ENCODE data around the gene TBX15. TPM values are rescaled to one million over a fixed set of nuclear protein-coding genes. Genes with fewer than 3 reads are reported as not detected.

Gene TBX15
- total RNA-seq, 1 donor from 2014 or later = 4.1 TPM

- no peak for DNase-seq (ENCODE audit: low spot score)
Measured at GRCh38 chr1:118896416-118896815, 91.7 kb downstream of the TBX15 start.

- no peak for DNase-seq (ENCODE audit: low spot score)
Measured at GRCh38 chr1:118894836-118895235, 93.3 kb downstream of the TBX15 start.

- no peak for DNase-seq (ENCODE audit: low spot score)
Measured at GRCh38 chr1:118890851-118891384, 97.2 kb downstream of the TBX15 start.

- DNase-seq (ENCODE audit: low spot score) = no peak
Measured at GRCh38 chr1:118884946-118885345, 103.2 kb downstream of the TBX15 start.

GRCh38 chr1:118881751-118882150, 106.4 kb downstream of the TBX15 start:
- DNase-seq (ENCODE audit: low spot score) = no peak

GRCh38 chr1:118878661-118879060, 109.5 kb downstream of the TBX15 start:
- DNase-seq (ENCODE audit: low spot score) = no peak

GRCh38 chr1:118877668-118878396, 110.3 kb downstream of the TBX15 start:
- no peak for DNase-seq (ENCODE audit: low spot score)

GRCh38 chr1:118871582-118872171, 116.5 kb downstream of the TBX15 start:
- DNase-seq (ENCODE audit: low spot score) = no peak

- DNase-seq (ENCODE audit: low spot score) = no peak
Measured at GRCh38 chr1:118868387-118868786, 119.8 kb downstream of the TBX15 start.

- no peak for DNase-seq (ENCODE audit: low spot score)
Measured at GRCh38 chr1:118866330-118866729, 121.8 kb downstream of the TBX15 start.

- DNase-seq (ENCODE audit: low spot score) = no peak
Measured at GRCh38 chr1:118863688-118864087, 124.5 kb downstream of the TBX15 start.

- DNase-seq (ENCODE audit: low spot score) = no peak
Measured at GRCh38 chr1:118862755-118863154, 125.4 kb downstream of the TBX15 start.

GRCh38 chr1:118861216-118861615, 126.9 kb downstream of the TBX15 start:
- no peak for DNase-seq (ENCODE audit: low spot score)

- DNase-seq (ENCODE audit: low spot score) = no peak
Measured at GRCh38 chr1:118859999-118860398, 128.1 kb downstream of the TBX15 start.

- no peak for DNase-seq (ENCODE audit: low spot score)
Measured at GRCh38 chr1:118846443-118846842, 141.7 kb downstream of the TBX15 start.

- no peak for DNase-seq (ENCODE audit: low spot score)
Measured at GRCh38 chr1:118842452-118843201, 145.5 kb downstream of the TBX15 start.

- DNase-seq (ENCODE audit: low spot score) = no peak
Measured at GRCh38 chr1:118841521-118841920, 146.6 kb downstream of the TBX15 start.

Other genes with a start within 250 kb of the TBX15 start
- 35.6 TPM for gene WARS2, start 152.3 kb upstream of the TBX15 start, total RNA-seq (ENCODE audit: insufficient read depth, low replicate concordance)